IPS-NIHi7 (cell line): Measurements from ENCODE around the gene INF2.
"Not testable (repeated sequence)": the region's sequence is repeated elsewhere in the genome, so short reads cannot be mapped to it uniquely, and the experiment has no call there.

ENCODE experiments used
- DNase-seq: peaks from one replicate; pipeline ENCODE4 v3.0.0; 2012; ENCODE audit warnings: mixed read lengths; ENCODE audit errors: extremely low spot score

Gene INF2

DNA sequence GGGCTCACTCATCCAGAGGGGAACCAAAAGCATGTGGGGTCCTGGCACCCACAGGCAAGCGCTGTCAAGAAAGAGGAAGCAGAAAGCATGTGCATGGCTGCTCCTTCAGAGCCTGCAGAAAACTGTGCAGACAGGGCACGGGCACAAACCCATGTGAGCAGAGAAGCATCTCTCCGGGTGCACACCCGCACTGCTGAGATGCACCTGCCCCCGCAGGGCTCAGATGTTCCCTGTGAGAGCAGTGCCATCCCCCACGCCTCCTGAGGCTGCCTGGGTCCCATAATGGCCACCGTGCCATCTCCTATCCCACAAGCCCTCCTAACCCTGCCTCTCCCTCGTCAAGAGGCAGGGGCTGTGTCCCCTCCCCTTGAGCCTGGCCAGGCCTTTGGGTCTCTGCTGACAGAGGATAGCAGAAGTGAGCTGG is 32.3 kb upstream of the INF2 start:
- no peak for DNase-seq

DNA sequence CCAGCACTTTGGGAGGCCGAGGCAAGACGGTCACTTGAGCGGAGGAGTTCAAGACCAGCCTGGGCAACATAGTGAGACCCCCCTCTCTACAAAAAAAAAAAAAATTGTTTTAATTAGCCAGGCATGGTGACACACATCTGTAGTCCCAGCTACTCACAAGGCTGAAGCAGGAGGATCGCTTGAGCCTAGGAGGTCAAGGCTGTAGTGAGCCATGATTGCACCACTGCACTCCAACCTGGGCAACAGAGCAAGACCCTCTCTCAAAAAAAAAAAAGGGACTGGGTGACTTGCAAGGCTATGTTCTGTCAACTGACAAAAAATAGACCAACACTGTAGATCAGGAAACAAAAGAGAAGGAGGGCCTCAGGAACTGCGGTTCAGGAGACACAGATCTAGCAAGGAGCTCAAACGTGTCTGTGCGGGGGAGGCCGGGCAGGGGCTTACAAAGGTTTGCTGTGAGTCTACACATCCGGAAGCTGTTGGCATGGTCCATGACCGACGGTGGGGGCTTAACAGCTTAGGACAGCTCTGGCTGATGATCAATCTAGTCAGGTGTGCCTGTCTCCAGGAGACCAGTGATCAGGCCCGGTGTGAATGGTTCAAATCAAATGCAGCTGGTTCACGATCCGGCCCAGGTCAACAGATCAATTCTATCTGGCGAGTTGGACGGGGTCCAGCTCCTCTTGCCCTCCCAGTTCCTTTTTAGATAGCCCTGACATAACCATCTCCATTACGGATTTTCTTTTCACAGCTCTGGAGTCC is 31.7 kb upstream of the INF2 start:
- DNase-seq, result no peak

DNA sequence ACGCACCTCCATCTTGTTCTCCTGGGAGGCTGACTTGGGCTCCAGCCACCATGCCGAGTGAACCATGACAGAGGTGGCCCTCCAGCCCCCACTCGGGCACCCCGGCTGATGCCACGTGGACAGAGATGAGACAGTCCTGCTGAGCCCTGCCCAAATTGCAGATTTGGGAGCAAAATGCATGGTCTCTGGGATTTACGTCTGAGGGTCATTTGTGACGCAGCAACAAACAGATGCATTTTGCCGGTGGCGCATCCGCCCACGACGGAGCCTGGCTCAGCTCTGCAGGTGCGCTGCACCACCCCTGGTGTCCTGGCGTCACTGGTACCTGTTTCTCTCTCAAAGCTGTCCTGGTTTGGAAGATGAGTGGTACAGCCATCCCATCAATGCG is 31.1 kb upstream of the INF2 start:
- no peak for DNase-seq

DNA sequence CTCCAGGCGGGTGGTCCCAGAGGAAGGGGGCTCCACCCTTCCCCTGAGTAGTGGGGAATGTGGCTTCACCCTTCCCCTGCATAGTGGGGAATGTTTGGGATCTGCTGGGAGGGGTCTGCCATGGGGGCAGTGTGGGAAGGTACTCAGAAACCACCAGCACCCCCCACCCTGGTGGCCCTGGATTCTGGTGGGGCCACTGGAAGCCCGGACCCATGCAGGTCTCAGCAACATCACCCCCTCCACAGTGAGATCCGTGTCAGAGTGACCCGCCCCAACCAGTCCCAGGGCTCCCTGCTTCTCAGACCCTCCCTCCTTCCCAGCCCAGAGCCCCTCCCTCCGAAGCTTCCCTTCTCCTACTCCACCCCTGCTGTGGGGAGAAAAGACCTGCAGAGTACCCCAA is 30.3 kb upstream of the INF2 start:
- DNase-seq, result no peak

DNA sequence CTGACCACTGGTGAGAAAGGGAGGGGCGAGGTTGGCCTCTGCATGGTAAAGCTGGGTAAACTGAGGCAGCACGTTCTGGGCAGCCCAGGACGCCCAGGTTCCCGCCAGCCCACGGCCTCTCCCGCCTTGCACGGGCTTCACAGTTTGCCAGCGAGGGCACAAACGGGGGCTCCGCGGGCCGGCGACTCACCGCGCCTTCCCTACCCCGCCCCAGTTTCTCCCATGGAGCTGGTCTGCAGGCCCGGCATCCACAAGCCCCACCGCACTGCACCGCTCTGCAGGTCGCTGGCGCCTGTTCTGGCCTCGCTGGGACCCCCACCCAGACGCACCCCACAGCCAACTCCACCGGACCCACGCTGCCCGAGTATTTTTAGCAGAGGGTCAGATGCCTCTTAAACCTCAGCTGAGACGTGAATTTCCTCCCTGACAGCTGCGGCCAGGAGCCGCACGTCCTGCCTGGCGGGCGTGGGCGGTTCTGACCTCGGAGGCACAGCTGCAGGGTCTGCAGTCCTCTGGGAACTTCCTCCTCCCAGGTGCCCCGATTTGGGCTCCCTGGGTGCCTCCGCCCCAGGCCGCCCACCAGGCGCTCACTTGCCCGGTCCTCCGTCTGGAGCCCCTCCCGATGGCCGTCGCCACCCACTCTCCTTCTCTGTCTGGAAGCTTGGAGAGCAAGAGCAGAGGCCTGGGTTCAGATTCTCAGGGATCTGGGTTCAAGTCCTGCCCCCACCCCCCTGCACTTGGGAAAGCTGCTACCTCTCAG is 29.5 kb upstream of the INF2 start:
- DNase-seq, result no peak

DNA sequence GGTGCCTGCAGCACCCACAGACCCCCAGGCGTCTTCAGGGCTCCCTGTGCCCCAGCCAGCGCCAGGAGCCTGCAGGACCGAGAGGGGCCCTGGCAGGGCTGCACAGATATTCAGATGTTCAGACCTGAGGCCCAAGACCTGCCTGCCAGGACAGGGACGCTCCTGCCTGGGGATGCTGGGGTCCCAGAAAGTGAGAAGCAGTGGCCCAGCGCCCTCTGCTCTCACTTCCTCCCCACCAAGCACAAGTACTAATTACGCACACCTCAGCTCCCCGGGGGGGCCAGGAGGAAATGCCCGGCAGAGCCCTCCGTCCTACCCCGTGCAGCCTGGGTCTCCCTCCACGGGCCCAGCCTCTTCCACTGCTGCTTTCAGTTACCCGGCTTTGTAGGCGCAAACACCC is 28.8 kb upstream of the INF2 start:
- DNase-seq, result no peak

DNA sequence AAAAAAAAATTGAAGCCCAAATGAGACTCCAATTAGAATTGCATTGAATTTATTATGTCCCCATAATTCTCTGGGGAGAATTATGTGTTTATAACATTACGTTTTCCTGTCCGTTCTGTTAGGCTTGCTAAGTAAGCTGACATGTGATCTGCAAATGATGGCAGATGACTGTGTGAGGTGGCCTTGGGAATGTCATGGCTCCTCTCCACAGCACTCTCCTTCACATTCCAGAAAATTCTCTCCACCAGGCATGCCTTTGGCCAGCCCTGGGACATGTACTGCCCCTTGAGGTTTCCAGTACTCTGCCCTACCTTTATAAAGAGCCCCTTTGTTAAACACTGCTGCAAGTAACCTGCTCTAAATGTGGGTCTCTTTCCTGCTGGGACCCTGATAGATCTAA is 28.3 kb upstream of the INF2 start:
- DNase-seq, result no peak

DNA sequence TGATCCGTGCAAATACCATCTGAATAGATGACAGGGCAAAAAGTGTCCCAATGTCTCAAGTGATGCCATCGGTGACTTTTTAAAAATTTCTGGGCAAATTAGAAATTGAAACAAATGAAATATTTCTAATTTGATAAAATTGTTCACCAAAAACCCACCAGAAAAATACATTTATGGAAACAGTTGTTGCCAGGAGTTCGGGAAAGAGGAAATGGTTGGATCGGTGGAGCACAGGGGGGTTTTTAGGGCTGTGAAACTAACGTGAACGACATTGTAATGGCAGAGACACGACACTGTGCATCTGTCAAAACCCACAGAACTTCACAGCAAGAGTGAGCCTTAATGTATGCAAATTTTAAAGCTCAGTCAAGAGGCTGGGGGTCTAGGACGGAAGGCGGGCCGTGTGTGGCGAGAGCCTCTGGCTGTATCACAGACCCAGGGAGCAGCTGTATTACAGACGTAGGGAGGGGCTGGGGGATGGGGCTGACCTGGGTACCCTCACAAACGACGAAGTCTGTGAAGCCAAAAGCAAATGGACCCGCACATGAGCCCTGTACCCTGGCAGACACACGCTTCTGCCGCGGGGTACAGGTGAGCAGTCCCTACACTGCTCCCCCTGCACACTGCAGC is 27.8 kb upstream of the INF2 start:
- not testable (repeated sequence) for DNase-seq

DNA sequence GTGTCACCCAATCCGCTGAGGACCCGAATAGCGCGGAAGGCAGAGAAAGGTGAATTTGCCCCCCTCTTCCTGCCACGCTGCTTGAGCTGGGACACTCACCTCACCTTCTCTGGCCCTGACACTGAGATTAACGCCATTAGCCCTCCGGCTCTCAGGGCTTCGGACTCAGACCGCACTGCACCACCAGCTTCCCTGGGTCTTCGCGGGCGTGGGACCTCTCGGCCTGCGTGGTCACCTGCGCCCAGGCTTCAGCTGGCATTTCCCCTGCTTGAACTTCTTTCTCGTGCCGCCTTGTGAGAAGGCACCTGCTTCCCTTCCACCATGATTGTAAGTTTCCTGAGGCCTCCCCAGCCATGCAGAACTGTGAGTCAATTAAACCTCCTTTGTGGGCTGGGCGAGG is 26.9 kb upstream of the INF2 start:
- not testable (repeated sequence) for DNase-seq

DNA sequence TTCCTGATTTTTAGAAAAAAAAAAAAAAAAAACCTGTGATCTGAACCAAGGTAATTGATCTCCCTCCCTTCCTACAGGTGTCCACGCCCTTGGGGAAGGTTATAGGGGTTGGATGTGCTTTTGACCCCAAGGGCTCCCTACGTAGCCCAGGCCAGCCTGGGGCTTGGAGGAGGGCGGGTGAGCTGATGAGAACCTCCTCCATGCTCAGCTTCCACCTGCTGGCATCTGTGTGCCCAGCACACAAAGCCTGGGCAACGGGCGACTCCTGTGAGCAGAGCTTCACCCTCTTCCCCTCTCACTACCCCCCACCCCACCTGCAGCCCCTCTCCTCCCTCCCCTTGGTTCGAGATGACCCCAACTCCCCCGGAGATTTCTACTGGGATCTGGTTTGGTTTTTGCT is 25.3 kb upstream of the INF2 start:
- no peak for DNase-seq

DNA sequence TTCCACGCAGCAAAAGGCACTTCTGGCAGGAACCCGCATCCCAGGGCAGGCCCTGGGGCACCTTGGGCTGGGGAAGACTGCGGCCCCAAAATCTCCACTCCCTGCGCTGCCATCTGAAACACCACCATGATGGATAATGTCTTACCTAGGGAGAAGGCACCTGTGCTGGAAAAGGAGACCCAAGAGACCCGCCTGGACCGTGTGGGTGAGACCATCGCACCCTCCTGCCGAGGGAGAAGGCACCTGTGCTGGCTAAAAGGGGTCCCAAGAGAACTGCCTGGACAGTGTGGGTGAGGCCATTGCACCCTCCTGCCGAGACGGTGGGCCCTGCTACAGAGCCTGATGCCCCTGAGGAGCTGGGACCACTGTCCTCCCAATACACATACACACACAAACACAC is 24.8 kb upstream of the INF2 start:
- DNase-seq, result no peak

DNA sequence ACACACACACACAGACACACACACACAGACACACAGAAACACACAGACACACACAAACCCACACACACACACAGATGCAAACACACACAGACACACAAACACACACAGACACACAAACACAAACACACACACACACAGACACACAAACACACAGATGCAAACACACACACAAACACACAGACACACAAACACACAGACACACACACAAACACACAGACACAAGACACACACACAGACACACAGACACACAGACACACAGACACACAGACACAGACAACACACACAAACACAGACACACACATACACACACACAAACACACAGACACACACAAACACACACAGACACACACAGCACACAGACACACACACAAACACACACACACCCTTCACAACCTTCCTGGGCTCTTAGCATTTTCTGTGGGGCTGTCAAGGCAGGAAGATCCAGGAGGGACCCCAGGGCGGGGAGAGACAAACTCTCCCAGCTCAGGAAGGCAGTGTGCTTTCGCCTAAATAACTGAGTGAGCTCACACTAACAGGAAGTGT is 24.2 kb upstream of the INF2 start:
- no peak for DNase-seq

DNA sequence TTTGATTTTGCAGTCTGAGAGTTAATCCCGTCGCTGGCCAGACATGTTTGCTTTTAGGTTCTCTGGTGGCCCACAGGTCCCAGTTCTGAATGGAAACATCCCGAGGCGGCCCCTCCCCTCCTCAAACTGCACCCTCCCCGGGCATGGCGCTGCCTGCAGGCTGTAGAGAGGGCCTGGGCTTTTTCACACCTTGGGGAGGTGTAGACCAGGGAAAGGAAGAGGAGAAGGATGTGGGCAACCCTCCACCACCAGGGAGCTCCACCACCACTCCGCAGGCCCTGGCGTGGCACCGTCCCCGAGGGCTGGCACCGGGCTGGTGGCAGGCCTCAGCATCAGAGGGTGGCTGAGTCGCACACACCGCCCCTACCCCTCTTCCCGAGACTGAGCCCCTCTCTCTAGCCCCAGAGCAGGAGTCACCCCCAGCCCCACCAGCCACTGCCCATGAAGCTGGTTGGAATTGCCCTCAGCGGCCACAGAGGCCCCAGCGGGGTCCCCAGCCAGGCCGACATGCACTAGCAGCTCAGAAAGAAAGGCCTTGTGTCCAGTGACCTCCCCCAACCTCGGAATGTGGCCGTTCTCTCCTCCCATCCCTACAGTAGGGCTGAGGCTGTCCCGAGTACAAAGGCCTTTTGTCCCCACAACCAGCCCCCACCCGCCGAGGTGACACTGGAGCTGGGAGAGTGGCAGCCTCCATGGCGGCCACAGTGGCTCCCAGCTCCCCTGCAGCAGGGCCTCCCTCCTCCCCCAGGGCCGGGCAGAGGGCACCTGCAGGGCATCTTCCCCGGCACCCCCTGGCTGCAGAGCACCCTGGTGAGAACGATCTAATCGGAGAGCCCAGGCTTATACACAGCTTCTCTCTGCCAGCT is 23.5 kb upstream of the INF2 start:
- DNase-seq, result peak; percentile 62

DNA sequence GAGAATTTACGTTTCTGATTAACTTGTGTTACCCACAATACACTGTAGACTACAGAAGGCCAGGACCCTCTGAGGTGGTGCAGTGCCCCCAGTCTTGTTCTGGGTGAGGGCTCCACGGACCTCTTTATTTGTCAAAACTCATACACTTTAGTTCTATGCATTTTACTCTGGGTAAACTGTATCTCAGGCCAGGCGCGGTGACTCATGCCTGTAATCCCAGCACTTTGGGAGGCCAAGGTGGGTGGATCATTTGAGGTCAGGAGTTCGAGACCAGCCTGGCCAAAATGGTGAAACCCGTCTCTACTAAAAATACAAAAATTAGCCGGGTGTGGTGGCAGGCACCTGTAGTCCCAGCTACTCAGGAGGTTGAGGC is 22.9 kb upstream of the INF2 start:
- DNase-seq, result not testable (repeated sequence)

DNA sequence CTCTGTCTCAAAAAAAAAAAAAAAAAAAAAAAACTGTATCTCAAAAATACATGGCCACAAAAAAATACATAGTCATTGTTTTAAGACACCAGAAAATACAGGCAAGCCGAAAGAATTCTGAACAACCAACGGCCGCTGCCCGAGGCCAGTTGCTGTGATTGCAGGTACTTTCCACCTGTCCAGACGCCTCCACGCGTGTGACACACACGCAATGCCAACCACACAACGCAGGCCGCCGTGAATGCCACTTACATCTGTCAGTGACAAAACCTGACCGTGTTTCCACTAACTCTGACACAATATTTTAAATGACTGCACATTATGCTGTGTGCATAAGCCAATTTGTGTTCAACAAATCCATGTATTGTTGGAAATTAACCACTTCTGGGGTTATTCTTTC is 22.4 kb upstream of the INF2 start:
- DNase-seq, result no peak

DNA sequence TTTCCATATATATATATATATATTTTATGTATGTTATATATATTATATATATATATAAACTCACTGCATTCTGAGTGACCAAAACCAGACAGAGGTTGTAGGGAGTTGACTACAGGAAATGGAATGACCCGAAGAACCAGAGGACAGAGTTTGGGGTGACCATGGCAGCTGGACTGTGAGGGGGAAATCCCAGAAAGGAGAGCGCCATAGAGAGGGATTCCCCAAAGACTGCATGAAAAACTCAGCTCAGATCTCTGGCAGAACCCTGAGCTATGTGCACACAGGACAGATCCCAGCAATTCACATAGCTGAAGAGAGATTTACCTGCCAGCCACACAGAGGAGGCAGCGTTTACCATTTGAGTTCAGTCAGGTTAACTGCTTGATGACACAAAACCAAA is 19.7 kb upstream of the INF2 start:
- DNase-seq, result no peak

DNA sequence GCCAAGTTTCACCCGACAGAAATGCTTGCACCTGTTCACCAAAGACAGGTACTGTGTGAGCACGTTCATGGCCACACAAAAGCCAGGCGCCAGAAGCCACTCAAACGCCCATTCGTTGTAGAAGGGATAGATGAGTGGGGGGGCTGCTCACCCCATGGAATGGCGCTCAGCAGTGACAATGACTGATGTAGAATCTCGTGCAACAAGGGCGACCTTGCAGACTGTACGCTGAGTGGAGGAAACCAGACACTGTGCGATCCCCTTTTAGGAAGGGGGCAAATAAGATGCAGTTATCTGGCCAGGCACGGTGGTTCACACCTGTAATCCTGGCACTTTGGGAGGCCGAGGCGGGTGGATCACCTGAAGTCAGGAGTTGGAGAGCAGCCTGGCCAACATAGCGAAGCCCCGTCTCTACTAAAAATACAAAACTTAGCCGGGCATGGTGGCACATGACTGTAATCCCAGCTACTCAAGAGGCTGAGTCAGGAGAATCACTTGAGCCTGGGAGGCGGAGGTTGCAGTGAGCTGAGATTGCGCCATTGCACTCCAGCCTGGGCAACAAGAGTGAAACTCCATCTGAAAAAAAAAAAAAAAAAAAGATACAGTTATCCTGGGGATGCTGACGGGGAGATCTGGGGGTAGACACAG is 18.0 kb upstream of the INF2 start:
- not testable (repeated sequence) for DNase-seq

DNA sequence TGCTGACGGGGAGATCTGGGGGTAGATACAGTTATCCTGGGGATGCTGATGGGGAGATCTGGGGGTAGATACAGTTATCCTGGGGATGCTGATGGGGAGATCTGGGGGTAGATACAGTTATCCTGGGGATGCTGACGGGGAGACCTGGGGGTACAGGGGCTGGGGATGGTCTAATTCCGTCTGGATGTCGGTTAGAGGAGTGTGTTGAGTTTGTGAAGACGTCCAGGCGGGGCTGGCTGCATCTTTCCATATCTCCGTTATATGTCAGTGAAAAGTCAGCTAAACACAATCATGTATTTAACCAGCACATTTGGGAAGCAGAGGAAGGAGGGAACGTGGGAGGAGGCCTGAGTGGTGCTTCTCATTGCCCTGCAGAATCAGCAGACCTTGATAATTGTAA is 17.3 kb upstream of the INF2 start:
- DNase-seq, result not testable (repeated sequence)

DNA sequence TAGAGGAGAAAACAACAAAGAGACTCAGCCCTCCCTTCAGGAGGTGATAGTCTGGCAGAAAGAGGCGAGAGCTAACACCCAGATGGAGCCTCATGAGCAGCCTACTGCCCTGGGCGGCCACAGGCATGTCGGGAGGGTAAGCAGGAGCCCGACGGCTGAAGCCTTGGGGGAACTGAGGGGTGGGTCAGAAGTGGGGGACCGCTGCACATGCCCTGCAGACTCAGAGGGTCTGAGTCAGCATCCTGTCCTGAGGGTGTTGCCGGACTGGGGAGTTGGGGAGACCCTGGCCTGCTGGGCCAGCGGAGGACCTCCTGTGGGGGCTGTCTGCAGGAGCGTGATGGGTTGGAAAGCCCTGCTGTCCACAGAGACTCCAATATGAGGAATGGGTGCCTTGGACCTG is 15.9 kb upstream of the INF2 start:
- no peak for DNase-seq

DNA sequence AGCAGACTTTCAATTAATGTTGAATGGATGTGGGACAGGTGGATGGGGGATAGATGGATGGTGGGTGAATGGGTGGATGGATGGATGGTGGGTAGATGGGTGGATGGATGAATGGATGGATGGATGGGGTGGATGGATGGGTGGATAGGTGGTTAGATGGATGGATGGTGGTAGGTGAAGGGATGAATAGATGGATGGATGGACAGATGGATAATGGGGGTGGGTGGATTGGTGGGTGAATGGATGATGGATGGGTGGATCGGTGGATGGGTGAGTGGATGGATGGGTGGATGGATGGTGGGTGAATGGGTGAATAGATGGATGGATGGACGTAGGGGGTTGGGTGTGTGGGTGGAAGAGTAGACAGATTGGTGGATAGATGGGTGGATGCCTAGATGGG is 14.0 kb upstream of the INF2 start:
- DNase-seq, result no peak

DNA sequence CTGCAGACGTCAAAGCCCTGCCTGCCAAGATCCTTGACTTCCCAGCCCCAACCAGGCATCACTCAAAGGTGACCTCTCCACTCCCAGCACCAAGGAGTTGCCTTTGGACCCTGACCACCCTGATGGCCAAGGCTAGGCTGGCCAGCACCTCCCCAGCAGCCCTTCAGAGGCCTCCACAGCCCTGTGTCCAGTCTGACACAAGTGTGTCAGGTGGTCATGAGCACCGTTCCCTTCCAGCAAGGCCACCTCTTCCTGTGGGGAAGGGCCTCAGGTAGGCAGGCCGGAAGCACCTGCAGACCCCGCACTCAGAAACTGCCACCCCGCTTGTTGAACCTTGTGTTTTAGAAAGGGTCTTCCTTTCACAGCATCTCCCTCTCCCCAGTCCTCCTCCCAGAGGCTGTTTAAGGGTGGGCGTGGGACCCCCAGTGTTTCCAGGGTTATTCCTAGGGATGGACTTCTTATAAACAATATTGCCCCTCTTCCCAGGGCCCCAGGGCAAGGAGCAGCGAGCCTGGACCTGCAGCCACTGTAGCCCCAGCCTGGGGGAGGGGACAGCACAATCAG is 13.2 kb upstream of the INF2 start:
- DNase-seq, result no peak
